Measurements from ENCODE around the gene BEST4.
"Not testable (repeated sequence)": the region's sequence is repeated elsewhere in the genome, so short reads cannot be mapped to it uniquely, and the experiment has no call there.

The BEST4 gene

DNA sequence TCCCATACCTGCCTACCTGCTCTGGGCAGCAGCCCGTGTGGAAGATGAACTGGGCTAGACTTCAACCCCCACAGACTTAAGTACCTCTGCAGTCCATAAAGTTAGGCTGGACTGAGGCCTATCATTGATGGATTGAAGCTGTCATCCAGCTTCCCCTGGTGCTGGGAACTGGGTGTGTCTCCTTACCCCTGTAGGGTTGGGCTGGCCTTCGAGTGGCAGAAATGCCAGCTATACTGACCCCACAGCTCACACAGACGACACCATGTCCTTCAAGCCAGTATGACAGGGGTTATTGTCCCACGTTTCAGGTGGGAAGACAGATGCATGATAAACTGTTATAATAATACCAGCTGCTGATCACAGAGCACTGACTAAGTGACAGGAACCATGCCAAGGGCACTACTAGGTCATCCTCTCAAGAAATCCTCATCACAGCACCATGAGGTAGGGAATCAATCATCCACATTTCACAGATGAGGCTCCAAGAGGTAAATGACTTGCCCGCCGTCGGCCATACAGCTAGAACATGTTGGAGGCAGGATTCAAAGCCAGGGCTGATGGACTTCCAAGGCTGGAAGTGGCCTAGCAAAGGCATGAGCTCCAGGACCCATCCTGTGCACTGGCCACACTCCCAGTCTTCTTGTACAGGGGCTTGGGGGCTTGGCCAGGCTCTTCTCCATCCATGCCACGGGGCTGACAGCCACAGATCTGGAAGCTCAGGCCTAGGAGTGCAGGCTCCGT is at the start of gene BEST4:
Gene BEST4 (minus strand): TSS at position 51 of the 741 bp plus-strand sequence. CDS start 465 bp downstream, outside the sequence.
- DNase-seq (ENCODE audit: low read depth in 3 of 3), result no peak

DNA sequence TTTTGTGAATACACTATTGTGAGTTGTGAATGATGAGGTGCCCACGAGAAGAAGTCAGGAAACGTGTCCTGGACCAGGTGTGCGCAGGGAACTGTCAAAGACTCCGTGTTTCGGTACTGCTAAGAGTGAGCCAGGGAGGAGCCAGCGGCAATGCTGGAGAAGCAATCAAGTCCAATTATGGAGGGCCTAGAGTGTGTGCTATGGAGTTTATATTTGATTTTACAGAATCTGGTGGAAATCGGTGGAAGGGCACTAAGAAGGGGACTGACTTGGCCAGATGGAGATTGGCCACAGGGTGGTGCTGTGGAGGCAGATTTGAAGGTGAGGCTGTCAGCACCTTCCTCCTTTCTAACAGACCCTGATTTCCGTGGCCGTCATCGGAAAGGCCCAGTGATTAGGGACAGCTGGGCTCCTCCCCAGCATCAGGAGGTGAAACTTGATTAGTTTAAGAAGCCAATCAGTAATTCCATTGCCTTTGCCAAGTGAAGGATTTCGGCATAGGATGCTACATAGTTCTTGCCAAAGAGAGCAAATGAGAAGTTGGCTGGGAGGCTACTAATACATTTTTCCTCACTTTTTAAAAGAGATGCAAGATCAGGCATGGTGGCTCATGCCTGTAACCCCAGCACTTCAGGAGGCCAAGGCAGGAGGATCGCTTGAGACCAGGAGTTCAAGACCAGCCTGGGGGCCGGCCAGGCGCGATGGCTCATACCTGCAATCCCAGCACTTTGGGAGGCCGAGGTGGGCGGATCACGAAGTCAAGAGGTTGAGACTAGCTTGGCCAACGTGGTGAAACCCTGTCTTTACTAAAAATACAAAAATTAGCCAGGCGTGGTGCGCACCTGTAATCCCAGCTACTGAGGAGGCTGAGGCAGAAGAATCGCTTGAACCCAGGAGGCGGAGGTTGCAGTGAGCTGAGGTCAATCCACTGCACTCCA is 48.0 kb upstream of the BEST4 start:
- DNase-seq (ENCODE audit: low read depth in 3 of 3), result peak; percentile 68 to 90 (median 81)

DNA sequence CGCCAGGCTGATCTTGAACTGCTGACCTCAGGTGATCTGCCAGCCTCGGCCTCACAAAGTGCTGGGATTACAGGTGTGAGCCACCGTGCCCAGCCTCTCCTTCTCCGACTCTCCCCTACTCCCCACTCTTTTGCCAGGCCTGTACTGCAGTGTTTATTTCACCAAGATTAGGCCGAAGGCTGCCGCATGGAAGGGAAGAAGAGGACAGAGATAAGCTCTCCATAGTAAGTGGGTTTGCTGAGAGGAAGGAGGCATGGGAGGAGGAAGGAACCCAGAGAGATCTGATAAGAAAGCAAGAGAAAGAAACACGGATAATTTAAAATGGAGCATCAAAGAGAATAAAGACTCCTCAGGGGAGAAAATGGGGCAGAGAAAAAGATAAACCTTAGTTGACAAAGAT is 46.4 kb upstream of the BEST4 start:
- no peak for DNase-seq (ENCODE audit: low read depth in 3 of 3)

DNA sequence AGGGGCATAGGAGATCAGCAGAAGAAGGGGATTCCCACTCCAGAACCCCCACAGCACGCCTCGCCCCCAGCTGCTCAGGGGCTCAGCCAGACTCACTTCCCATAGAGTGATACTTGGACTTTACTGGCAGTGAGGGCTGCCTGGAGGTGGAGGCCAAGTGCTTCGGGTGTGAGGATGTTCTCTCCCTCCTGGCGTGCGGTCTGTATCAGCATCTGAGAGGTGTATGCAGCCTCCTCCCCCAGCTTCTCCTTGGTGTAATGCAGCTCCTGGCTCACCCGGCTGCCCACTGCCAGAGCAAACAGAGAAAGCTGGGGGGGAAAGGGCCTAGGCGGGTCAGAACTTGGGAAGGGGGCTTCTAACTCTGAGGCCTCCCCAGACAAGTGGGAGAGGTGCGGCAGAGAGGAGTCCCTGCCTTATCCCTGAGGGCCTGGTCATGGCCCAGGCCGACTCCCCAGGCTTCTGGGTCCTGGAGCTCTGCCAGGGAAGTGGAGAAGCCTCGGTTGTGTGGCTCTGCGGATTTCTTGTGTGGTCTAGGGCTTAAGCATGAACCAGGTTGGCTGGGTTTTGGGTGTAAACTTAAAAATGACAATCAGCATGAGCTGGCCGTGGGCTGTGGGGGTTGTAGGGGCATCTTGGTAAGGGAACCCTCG is 44.2 kb upstream of the BEST4 start:
- no peak for DNase-seq (ENCODE audit: low read depth in 3 of 3)

DNA sequence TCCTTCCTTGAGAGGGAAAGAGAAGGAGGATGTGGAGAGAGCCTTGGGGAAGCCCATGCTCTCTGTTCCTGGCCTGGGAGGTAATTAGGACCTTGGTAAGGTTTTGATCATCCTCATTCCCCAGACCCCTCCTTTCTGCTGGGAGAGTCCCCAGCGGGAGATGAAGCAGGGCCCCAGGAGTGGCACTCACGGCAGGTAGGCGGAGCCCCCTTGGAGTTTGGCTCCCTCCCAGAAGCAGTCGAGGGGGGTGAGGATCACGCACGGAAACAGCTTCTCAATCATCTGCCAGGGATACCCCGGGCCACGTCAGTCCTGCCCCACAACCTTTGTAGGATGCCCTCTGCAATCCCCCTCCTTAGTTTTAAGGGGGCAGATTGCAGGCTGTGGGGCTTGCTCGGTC is 43.5 kb upstream of the BEST4 start:
- no peak for DNase-seq (ENCODE audit: low read depth in 3 of 3)

DNA sequence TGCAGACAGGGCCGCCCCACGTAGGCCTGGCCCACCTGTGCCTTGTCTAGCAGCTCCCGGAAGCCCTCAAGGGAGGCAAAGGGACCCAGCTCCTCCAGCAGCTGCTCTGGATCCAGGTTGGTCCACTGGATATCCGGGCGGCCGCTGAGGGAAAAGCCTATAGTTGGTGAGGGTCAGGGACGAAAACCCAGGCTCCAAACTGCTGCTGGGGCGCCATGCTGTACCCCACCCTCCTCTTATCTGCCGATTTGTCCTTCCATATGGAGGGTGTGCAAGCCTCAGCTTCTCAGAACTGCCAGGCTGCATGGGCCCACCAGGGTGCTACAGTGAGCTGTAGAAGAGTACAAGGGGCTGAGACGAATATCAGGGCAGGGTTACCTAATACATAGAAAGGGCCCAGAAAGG is 42.9 kb upstream of the BEST4 start:
- no peak for DNase-seq (ENCODE audit: low read depth in 3 of 3)

DNA sequence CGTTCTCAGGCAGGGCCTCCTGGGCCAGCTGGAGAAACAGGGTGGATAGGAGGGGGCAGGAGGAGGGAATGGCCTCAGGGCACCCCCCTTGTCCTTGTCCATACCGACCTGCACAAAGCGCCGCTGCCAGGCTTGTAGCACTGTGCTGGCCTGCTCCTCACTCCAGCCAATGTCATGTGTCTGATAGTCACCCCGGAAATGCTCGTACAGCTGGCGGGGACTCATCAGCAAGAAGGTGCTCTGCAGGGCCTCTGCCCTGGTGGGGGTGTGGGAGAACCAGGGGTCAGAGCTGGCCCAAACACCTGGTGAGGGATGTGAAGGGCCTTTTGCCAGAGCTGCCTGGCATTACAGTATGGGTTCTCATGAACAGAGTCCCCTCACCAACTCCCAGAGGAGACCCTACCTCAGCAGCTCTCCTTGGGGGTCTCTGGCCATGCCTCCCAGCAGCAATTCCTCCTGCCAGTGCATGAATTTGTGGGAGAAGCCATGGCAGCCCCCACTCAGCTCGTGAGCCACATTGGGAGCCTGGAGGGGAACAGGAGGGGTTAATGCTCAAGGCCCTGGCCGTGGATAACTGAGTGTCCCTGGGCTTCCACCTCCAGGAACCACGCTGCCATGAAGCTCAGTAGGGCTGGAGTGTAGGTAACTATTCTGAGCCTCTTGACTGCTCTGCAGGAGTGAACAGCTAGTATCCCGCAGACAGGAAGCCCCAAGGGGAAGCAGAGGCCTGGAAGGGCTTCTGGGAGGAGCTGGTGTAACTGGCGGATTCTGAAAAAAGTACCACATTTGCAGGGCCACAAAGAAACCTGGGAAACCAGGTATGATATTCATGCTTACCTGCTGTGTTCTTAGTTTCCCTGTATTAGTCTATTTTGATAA is 41.8 kb upstream of the BEST4 start:
- no peak for DNase-seq (ENCODE audit: low read depth in 3 of 3)

DNA sequence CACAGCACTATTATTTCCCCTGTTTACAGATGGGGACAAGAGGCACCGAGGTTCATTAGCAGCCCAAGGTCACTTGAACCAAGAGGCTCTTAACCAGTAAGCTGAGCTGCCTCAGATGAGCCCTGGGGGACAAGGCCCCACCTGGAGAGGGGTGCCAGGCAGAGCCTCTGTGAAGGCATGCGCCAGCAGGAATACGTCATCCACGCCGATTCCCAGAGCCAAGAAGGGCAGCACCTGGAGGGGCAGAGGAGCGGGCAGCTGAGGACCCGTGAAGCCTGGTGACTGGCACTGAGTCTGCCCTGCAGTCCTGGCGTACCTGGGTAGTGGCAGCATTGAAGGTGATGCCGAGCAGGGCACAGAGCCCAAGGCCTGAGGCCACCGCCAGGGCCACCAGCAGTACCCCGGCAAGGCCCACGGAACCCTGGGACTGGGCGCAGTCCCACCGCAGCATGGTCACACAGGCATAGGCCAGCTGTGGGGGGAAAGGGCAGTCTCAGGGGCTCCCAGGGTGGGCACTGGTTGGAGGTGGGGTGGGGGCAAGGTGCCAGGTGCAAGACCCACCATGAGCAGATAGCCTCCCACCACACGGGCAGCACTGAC is 41.0 kb upstream of the BEST4 start:
- no peak for DNase-seq (ENCODE audit: low read depth in 3 of 3)

DNA sequence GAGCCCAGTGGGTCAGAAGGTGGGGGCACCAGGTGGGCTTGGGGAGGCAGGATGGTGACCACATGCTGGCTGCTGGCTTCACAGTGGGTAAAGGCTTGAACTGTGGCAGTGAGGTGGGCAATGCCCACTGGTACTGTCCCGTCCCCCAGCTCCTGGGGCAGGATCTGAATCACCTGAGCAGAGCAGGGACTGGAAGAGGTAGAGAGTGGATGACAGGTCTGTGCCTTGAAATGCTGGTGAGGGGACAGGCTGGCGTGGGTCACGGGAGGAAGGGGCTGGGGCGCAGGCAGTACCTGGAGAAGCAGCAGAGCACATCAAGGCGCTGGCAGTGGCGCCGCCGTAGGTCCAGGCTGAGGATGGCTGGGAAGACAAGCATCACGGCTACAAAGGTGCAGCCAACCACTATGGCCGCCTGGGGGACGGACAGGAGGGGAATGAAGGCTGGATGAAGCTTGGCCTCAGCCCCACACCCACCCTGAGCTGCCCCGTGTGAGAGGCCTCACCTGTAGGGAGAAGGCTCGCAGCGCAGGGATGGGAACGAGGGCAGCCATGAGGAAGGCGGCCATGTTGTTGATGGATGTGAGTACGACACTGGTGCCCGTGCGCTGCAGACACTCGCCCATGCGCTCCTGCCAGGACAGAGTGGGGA is 40.2 kb upstream of the BEST4 start:
- no peak for DNase-seq (ENCODE audit: low read depth in 3 of 3)

DNA sequence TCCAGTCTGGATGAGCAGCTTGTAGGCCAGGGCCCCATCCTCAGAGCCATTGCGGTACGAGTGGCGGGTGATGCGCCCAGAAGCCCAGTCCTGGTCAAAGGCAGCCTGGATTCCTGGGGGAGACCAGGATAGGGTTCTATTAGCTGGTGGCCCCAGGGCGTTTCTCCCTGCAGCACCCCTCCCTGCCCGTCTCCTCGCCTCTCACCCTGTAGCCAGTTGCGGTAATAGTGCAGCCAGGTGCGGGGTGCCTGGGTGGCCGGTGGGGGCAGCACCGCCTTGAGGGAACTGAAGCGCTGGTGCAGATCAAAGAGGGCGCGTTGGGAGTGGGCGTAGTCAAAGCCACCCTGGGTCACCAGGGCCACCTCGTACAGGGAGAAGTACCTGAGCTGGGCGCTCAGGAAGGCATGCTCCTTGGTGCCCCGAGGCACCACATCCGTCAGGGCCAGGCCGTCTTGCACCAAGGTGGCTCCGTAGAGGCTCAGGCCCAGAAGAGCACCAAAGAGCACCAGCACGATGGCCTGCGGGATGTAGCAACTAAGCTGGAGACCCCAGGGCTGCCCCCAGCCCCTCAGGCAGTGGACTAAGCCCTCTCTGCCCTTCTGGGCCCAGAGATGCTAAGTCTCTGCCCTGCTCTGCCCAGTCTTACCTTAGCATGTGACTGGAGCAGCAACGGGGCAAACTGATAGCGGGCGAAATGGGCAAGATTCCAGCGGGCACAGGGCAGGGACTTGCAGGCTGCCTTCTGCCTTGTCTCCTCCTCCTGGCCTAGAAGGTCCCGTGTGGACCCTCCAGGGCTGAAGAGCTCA is 39.4 kb upstream of the BEST4 start:
- no peak for DNase-seq (ENCODE audit: low read depth in 3 of 3)

DNA sequence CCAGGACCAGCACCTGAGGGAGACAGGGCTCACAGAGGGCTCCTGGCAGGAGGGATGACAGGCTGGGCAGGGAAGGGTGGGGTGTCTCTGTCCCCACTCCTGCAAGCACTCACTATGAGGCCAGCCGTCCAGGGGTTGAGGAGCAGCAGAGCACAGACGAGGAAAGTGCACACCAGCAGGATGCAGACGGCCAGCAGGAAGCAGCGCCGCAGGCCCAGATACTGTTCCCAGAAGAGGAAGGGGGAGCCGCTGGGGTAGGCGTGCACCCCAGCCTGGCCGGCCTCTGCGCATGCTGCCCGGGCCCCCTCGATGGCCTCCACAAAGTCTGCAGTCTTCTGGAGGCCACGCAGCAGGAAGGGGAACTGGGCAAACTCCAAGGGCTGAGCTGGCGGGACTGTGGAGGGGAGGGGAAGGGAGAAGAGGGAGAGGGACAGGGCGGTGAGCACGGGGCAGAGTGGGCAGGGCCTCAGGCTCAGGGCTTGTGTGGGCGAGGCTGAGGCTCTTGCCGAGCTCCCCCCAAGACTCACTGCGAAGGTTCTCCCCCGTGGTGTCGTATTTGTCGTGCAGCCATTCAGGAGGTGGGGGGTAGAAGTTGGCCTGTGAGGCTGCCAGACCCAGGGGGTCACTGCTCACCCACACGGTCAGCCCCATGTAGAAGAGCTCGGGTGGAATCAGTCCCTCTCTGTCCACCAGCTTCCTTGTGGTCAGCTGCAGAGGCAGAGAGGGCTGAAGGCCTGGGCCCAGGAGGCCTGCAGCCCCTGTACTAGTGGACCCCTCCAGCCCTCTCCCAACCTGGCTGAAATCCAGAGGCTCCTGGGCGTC is 38.6 kb upstream of the BEST4 start:
- no peak for DNase-seq (ENCODE audit: low read depth in 3 of 3)

DNA sequence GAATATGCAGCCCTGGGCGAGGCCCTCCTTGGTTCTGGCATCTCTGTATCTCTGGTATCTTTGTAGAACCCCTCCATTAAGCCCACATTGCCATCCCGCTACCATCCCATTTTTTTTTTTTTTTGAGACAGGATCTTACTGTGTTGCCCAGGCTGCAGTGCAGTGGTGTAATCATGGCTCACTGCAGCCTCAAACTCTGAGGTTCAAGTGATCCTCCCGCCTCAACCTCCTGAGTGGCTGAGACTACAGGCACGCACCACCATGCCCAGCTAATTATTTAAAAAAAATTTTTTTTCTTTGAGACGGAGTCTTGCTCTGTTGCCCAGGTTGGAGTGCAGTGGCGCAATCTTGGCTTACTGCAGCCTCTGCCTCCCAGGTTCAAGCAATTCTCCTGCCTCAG is 36.4 kb upstream of the BEST4 start:
- not testable (repeated sequence) for DNase-seq (ENCODE audit: low read depth in 3 of 3)

DNA sequence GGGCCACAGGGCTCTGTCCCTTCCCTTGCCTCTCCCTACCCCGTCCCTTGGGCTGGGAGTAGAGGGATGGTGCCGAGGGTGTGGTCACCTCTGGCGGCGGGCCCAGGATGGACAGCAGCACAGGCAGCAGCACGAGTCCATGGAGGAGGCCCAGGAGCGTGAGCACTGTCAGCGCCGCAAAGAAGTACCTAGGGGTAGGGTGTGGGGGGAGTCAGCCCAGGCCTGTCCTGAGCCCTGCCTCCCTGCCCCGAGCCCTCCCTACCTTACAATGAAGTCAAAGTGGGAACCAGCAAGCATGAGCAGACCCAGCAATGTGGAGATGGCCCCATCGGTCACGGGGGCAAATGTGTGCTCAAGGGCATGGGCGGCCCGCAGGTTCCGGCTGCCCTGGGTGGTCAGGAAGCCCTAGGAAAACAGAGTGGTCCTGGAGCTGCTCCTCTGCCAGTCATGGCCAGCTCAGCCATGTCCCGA is 35.0 kb upstream of the BEST4 start:
- DNase-seq (ENCODE audit: low read depth in 3 of 3), result no peak

DNA sequence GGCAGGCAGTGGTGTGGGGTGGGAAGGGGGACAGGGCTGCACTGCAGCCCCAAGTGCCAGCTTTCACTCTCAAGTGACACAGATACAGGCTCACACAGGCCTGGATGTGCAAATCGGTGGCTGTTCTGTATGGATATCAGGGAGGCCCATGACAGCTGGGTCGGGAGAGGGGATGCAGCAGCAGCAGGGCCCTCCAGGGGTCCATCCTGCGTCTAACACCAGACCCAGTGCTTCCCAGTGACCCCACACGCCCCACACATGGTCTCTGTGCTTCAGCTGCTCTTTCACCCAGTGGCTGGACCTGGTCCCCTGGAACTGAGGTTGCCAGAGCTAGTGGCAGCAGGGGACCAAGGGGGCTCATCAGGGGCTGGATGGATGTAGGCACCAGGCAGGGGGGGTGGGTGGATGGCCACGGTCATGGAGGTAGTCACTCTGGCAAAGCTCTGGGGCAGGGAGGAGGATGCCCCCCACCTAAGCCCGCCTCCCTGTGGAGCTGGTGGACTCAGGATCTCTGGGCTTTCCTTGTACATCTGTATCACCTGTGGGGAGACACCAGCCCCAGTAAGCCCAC is 34.2 kb upstream of the BEST4 start:
- no peak for DNase-seq (ENCODE audit: low read depth in 3 of 3)

DNA sequence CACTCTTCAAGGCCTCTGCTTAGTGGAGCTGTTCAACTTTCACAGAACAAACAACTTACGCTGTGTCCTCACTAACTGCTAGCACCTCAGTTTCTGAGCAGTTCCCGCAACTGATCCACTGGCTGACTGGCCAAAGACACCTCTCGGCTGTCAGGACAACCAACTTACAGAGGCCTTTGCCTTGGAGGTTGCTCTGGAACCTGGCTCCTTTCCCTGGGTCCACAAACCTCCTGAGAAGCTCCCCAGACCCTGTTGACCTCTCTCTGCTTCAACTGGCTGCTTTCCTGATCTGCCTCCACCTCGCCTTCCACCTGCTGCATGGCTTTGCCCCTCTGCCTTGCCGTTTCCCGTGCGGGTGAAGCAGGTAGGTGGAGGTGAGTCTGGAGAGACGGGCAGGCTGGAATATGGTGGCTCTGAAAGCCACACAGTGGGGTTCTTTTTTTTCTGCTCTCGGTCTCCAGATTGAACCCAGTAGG is 33.3 kb upstream of the BEST4 start:
- no peak for DNase-seq (ENCODE audit: low read depth in 3 of 3)

DNA sequence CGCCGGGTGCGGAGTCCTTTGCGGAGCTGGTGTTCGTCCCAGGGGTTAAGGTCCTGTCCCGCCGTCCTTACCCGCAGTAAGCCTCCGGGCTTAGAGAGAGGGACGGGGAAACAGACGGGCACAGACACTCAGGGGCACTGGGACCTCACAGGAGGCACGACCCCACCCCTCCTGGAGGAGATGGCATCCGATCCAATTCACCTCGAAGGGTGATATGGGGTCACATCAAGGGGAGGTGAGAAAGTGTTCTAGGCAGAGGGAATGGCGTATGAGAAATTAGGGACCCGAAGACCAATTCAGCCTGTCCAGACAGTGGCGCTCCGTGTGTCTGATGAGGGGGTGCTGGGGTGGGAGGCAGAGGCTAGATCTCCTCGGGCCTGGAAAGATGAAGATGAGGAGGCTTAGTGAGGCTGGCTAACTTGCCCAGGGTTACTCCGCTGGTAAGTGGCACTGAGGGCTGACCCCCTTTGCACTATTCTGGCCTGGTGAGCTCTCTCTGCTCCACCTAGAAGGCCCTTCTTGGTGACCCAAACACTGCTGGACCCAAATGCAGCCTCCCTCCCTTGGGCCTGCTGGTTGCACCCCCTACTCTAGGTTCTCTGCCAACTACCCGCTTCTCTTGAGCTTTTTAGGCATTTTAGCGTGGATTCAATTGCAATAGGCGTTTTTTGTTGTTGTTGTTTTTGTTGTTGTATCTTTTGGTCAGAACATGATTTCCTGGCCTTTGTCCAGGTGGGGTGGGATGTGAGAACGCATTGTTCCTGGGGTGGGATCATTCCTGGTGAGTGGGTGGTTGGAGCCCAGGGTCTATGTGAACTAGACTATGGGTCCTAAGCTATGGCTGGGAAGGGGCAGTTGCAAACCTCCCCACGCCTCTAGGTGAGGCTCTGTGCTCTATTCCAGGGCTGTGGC is 32.6 kb upstream of the BEST4 start:
- DNase-seq (ENCODE audit: low read depth in 3 of 3), result no peak
